ENCODE measurements around the gene TSSC4.

Gene TSSC4

GRCh38 chr11:2427721-2428321, 27.3 kb downstream of the TSSC4 start:
- H3K4me3 ChIP-seq (ENCODE audit: low read depth, low read length), result no peak overlapping the region
- TF ChIP-seq CTCF (IDR thresholded peaks at IDR 0.05; ENCODE audit: low read depth, low read length, missing control alignments), result no peak
- DNase-seq (ENCODE audit: low read depth), result no peak
- in situ Hi-C loops (cut with HindIII; ENCODE audit: low sequenced_read_pairs), result no loop called here

GRCh38 chr11:2428322-2428795, 27.8 kb downstream of the TSSC4 start:
- DNase-seq (ENCODE audit: low read depth), result peak; percentile 13
- in situ Hi-C loops (cut with HindIII; ENCODE audit: low sequenced_read_pairs), result no loop called here
- H3K4me3 ChIP-seq (ENCODE audit: low read depth, low read length), result no peak overlapping the region
- TF ChIP-seq CTCF (IDR thresholded peaks at IDR 0.05; ENCODE audit: low read depth, low read length, missing control alignments), result peak; percentile 79

GRCh38 chr11:2431395-2431794, 30.8 kb downstream of the TSSC4 start:
- no peak overlapping the region for H3K4me3 ChIP-seq (ENCODE audit: low read depth, low read length)
- no peak for TF ChIP-seq CTCF (IDR thresholded peaks at IDR 0.05; ENCODE audit: low read depth, low read length, missing control alignments)
- no peak for DNase-seq (ENCODE audit: low read depth)
- in situ Hi-C loops (cut with HindIII; ENCODE audit: low sequenced_read_pairs), result no loop called here

GRCh38 chr11:2432171-2432621, 31.6 kb downstream of the TSSC4 start:
- no peak overlapping the region for H3K4me3 ChIP-seq (ENCODE audit: low read depth, low read length)
- no peak for TF ChIP-seq CTCF (IDR thresholded peaks at IDR 0.05; ENCODE audit: low read depth, low read length, missing control alignments)
- no peak for DNase-seq (ENCODE audit: low read depth)
- in situ Hi-C loops (cut with HindIII; ENCODE audit: low sequenced_read_pairs), result no loop called here

- in situ Hi-C loops (cut with HindIII; ENCODE audit: low sequenced_read_pairs), result no loop called here
Observed at GRCh38 chr11:2432628-2433071, 32.1 kb downstream of the TSSC4 start.

More at GRCh38 chr11:2432628-2433071, 32.1 kb downstream of the TSSC4 start:
- H3K4me3 ChIP-seq (ENCODE audit: low read depth, low read length), result no peak overlapping the region
- no peak for DNase-seq (ENCODE audit: low read depth)
- TF ChIP-seq CTCF (IDR thresholded peaks at IDR 0.05; ENCODE audit: low read depth, low read length, missing control alignments), result no peak

Measured in astrocyte of the cerebellum (primary cell).